HG02588 (cell line): ENCODE data around the gene SMTN.

Experiments used
- ATAC-seq: cut with Tn5 transposase; IDR thresholded peaks from one replicate; pipeline ENCODE4 v1.9.1; 2021; ENCODE audit warnings: mild to moderate bottlenecking, moderate library complexity; ENCODE audit not compliant: unreplicated experiment

Gene SMTN

GRCh38 chr22:31125521-31126117 is 44.5 kb downstream of the SMTN start:
- ATAC-seq = no peak

- no peak for ATAC-seq
Observed at GRCh38 chr22:31126128-31126868, 45.2 kb downstream of the SMTN start.

- no peak for ATAC-seq
Observed at GRCh38 chr22:31126869-31127175, 45.7 kb downstream of the SMTN start.

GRCh38 chr22:31127181-31127772 is 46.2 kb downstream of the SMTN start:
- no peak for ATAC-seq

- ATAC-seq = no peak
Observed at GRCh38 chr22:31128156-31128555, 47.0 kb downstream of the SMTN start.

- no peak for ATAC-seq
Observed at GRCh38 chr22:31130873-31131272, 49.8 kb downstream of the SMTN start.

GRCh38 chr22:31133911-31134310 is 52.8 kb downstream of the SMTN start:
- no peak for ATAC-seq

GRCh38 chr22:31134688-31135087 is 53.6 kb downstream of the SMTN start:
- ATAC-seq = no peak

GRCh38 chr22:31135706-31136105 is 54.6 kb downstream of the SMTN start:
- ATAC-seq = no peak

- ATAC-seq = no peak
Observed at GRCh38 chr22:31136155-31136554, 55.0 kb downstream of the SMTN start.

GRCh38 chr22:31136711-31137110 is 55.6 kb downstream of the SMTN start:
- no peak for ATAC-seq

- ATAC-seq = no peak
Observed at GRCh38 chr22:31137721-31138120, 56.6 kb downstream of the SMTN start.

- ATAC-seq = no peak
Observed at GRCh38 chr22:31138126-31138525, 57.0 kb downstream of the SMTN start.

- no peak for ATAC-seq
Observed at GRCh38 chr22:31139066-31139465, 57.9 kb downstream of the SMTN start.

GRCh38 chr22:31139866-31140716 is 59.0 kb downstream of the SMTN start, which contains the start of gene PLA2G3:
TSS of gene PLA2G3 (minus strand) at chr22:31140508. CDS start at chr22:31140354, 154 bp downstream.
- ATAC-seq = no peak

- no peak for ATAC-seq
Observed at GRCh38 chr22:31140746-31141145, 59.6 kb downstream of the SMTN start.

- no peak for ATAC-seq
Observed at GRCh38 chr22:31141551-31141950, 60.4 kb downstream of the SMTN start.

GRCh38 chr22:31142285-31142684 is 61.2 kb downstream of the SMTN start:
- no peak for ATAC-seq

- no peak for ATAC-seq
Observed at GRCh38 chr22:31143038-31143437, 61.9 kb downstream of the SMTN start.

- ATAC-seq = no peak
Observed at GRCh38 chr22:31143537-31143936, 62.4 kb downstream of the SMTN start.

- no peak for ATAC-seq
Observed at GRCh38 chr22:31144223-31144622, 63.1 kb downstream of the SMTN start.
